GM23338 (cell line): ENCODE measurements around the gene PIGV. TPM values are rescaled to one million over a fixed set of nuclear protein-coding genes. Genes with fewer than 3 reads are reported as not detected.

Source experiments
- ATAC-seq: fragments of 200-7000 bp; cut with Tn5 transposase; 3 replicates; pipeline ENCODE4 v1.9.1; 2020
- DNase-seq: peaks from one replicate; pipeline ENCODE4 v3.0.0-alpha.2; 2015; ENCODE audit warnings: low spot score
- H2AFZ ChIP-seq: fragments of 200-600 bp; sonication (generic); 2 replicates; pipeline ENCODE4 v1.8.0; 2016; ENCODE audit warnings: antibody characterized with exemption, mild to moderate bottlenecking, moderate library complexity
- H3F3A ChIP-seq: fragments of 200-600 bp; sonication (generic); replicated peaks from 2 replicates; pipeline ENCODE4 v1.8.0; 2017; ENCODE audit warnings: antibody characterized with exemption, mixed run types, low read depth
- H3K27ac ChIP-seq: fragments of 200-600 bp; sonication (generic); 2 replicates; pipeline ENCODE4 v1.6.1; 2016; ENCODE audit warnings: low read depth
- H3K27me3 ChIP-seq: fragments of 200-600 bp; sonication (generic); 2 replicates; pipeline ENCODE4 v1.8.0; 2016; ENCODE audit warnings: mild to moderate bottlenecking, mixed run types, moderate library complexity; ENCODE audit not compliant: insufficient read depth
- H3K36me3 ChIP-seq: fragments of 200-600 bp; sonication (generic); 2 replicates; pipeline ENCODE4 v1.8.0; 2016; ENCODE audit warnings: mild to moderate bottlenecking; ENCODE audit not compliant: insufficient read depth
- H3K4me1 ChIP-seq: fragments of 200-600 bp; sonication (generic); 2 replicates; pipeline ENCODE4 v1.8.0; 2016; ENCODE audit warnings: mild to moderate bottlenecking, moderate library complexity; ENCODE audit not compliant: insufficient read depth
- H3K4me2 ChIP-seq: fragments of 200-600 bp; sonication (generic); 2 replicates; pipeline ENCODE4 v1.7.1; 2017; ENCODE audit warnings: mixed run types
- H3K4me3 ChIP-seq: fragments of 200-600 bp; sonication (generic); 2 replicates; pipeline ENCODE4 v1.6.1; 2016; ENCODE audit warnings: mixed run types
- H3K79me2 ChIP-seq: fragments of 200-600 bp; sonication (generic); replicated peaks from 2 replicates; pipeline ENCODE4 v1.8.0; 2017; ENCODE audit warnings: mild to moderate bottlenecking; ENCODE audit not compliant: insufficient read depth
- H3K9me2 ChIP-seq: fragments of 200-600 bp; sonication (generic); 2 replicates; pipeline ENCODE4 v1.8.0; 2017; ENCODE audit not compliant: insufficient read depth
- H4K20me1 ChIP-seq: fragments of 200-600 bp; sonication (generic); replicated peaks from 2 replicates; pipeline ENCODE4 v1.8.0; 2017; ENCODE audit warnings: mild to moderate bottlenecking; ENCODE audit not compliant: insufficient read depth
- H3K27ac Mint-ChIP-seq: 2 replicates; pipeline ENCODE4 v1.8.0; 2020; ENCODE audit warnings: inconsistent platforms, mild to moderate bottlenecking, moderate library complexity, mixed read lengths
- H3K27me3 Mint-ChIP-seq: 3 replicates; pipeline ENCODE4 v1.8.0; 2022; ENCODE audit warnings: low read depth, mild to moderate bottlenecking, moderate library complexity, mixed read lengths, inconsistent platforms; ENCODE audit not compliant: insufficient read depth, poor library complexity
- H3K36me3 Mint-ChIP-seq: 3 replicates; pipeline ENCODE4 v1.8.0; 2021; ENCODE audit warnings: low read depth, mild to moderate bottlenecking, inconsistent platforms, moderate library complexity, mixed read lengths
- H3K4me1 Mint-ChIP-seq: 3 replicates; pipeline ENCODE4 v1.8.0; 2020; ENCODE audit warnings: mild to moderate bottlenecking, inconsistent platforms, mixed read lengths
- H3K4me3 Mint-ChIP-seq: 3 replicates; pipeline ENCODE4 v1.8.0; 2021; ENCODE audit warnings: moderate library complexity, mild to moderate bottlenecking, inconsistent platforms, mixed read lengths
- H3K9me3 Mint-ChIP-seq: 3 replicates; pipeline ENCODE4 v1.8.0; 2020; ENCODE audit warnings: moderate library complexity, mild to moderate bottlenecking, inconsistent platforms, mixed read lengths
- CTCF ChIP-seq, 2 experiments: fragments of 200-600 bp in 1 of 2; sonication (generic) in 1 of 2; conservative IDR thresholded peaks; 2 replicates each; pipeline versions ENCODE4 v1.5.1 to v1.6.1; 2016 to 2017; ENCODE audit warnings: antibody characterized with exemption in 2 of 2, low read depth in 2 of 2, mild to moderate bottlenecking in 2 of 2, moderate library complexity in 1 of 2
- ETS1 ChIP-seq: IDR thresholded peaks from 2 replicates; pipeline ENCODE4 v1.6.1; 2016; ENCODE audit warnings: antibody characterized with exemption
- EZH2 ChIP-seq: fragments of 200-600 bp; sonication (generic); IDR thresholded peaks from one replicate; pipeline ENCODE4 v1.8.0; 2017; ENCODE audit warnings: antibody characterized with exemption, mild to moderate bottlenecking, low read depth; ENCODE audit not compliant: unreplicated experiment
- NANOG ChIP-seq: IDR thresholded peaks from 2 replicates; pipeline ENCODE4 v1.6.1; 2016; ENCODE audit warnings: antibody characterized with exemption, borderline replicate concordance
- REST ChIP-seq: IDR thresholded peaks from one replicate; pipeline ENCODE4 v1.6.1; 2018; ENCODE audit warnings: antibody characterized with exemption; ENCODE audit not compliant: unreplicated experiment
- STAT1 ChIP-seq: IDR thresholded peaks from one replicate; pipeline ENCODE4 v1.6.1; 2016; ENCODE audit warnings: antibody characterized with exemption; ENCODE audit not compliant: unreplicated experiment
- polyA plus RNA-seq: library from polyadenylated mRNA; unstranded; fragments of >200 nt; fragmentation: Nextera tagmentation; extraction: Ambion mirVana; gene quantifications from 2 replicates; pipeline ENCODE4 v1.2.1, GENCODE V29; 2016
- total RNA-seq: library from RNA; depleted of rRNA; stranded (reverse); fragments of >200 nt; shearing (Covaris generic); gene quantifications from 2 replicates; pipeline ENCODE4 v1.2.3, GENCODE V29; 2014

Gene PIGV
- total and polyA plus RNA-seq, 2 experiments from 2014 or later, result 4.5 to 12.6 TPM

- no peaks in the 10 kb centered on the region for H3K27me3 ChIP-seq
- no peak for ATAC-seq
- no peak overlapping the region for H3K4me3 Mint-ChIP-seq
Observed at GRCh38 chr1:26772687-26773086, 15.1 kb upstream of the PIGV start.

DNA sequence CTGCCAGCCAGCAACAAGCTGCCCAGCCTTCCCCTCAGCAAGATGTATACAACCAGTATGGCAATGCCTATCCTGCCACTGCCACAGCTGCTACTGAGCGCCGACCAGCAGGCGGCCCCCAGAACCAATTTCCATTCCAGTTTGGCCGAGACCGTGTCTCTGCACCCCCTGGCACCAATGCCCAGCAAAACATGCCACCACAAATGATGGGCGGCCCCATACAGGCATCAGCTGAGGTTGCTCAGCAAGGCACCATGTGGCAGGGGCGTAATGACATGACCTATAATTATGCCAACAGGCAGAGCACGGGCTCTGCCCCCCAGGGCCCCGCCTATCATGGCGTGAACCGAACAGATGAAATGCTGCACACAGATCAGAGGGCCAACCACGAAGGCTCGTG is 13.3 kb upstream of the PIGV start:
- Histone ChIP-seq H3F3A (0 out of 2 replicates have a peak, but pooled peaks cover 5% of the 10 kb centered on the region), H3K4me1 (no peaks in the 10 kb centered on the region), H3K27me3 (no peaks in the 10 kb centered on the region), H4K20me1 (peaks cover 6% of the 10 kb centered on the region; the same call in 1 of the 2 replicates), H2AFZ (no peak overlapping the region), H3K4me3 (no peak overlapping the region), H3K4me2 (no peak overlapping the region), H3K79me2 (no peaks in the 10 kb centered on the region), H3K36me3 (peaks cover 81% of the 10 kb centered on the region), H3K9me2 (no peaks in the 10 kb centered on the region), H3K27ac (no peak overlapping the region)
- peaks cover 8% of the 10 kb centered on the region for H3K27me3 Mint-ChIP-seq
- ATAC-seq, result no peak
- H3K4me3 Mint-ChIP-seq, result no peak overlapping the region
- H3K36me3 Mint-ChIP-seq, result peaks cover 97% of the 10 kb centered on the region
- no peak for DNase-seq
- H3K9me3 Mint-ChIP-seq, result no peaks in the 10 kb centered on the region; the same call in 2 of the 3 replicates
- H3K4me1 Mint-ChIP-seq, result no peaks in the 10 kb centered on the region
- no peak overlapping the region for H3K27ac Mint-ChIP-seq
- no peak for TF ChIP-seq CTCF (conservative IDR thresholded peaks at IDR 0.05; ENCODE audit: low read depth in 2 of 2)
- TF ChIP-seq REST, result no peak
- no peak for TF ChIP-seq NANOG
- no peak for TF ChIP-seq STAT1

More at GRCh38 chr1:26772687-26773086, 15.1 kb upstream of the PIGV start:
- Histone ChIP-seq H3K79me2 (no peaks in the 10 kb centered on the region), H3F3A (0 out of 2 replicates have a peak, but pooled peaks cover 5% of the 10 kb centered on the region), H3K36me3 (peaks cover 87% of the 10 kb centered on the region), H3K27ac (no peak overlapping the region), H3K9me2 (no peaks in the 10 kb centered on the region), H4K20me1 (peaks cover 12% of the 10 kb centered on the region; the same call in 1 of the 2 replicates), H3K4me1 (no peaks in the 10 kb centered on the region), H3K4me3 (no peak overlapping the region), H3K4me2 (no peak overlapping the region), H2AFZ (no peak overlapping the region)
- peaks cover 99% of the 10 kb centered on the region for H3K36me3 Mint-ChIP-seq
- H3K27me3 Mint-ChIP-seq, result peaks cover 5% of the 10 kb centered on the region
- H3K9me3 Mint-ChIP-seq, result no peaks in the 10 kb centered on the region
- H3K4me1 Mint-ChIP-seq, result no peaks in the 10 kb centered on the region
- no peak for DNase-seq
- TF ChIP-seq EZH2, result no peak
- no peak for TF ChIP-seq CTCF (conservative IDR thresholded peaks at IDR 0.05; ENCODE audit: low read depth in 2 of 2)
- TF ChIP-seq ETS1, result no peak
- no peak overlapping the region for H3K27ac Mint-ChIP-seq
